Muscle of back (tissue), 11 donors: Measurements from ENCODE around the gene ATP6V0E1. TPM values are rescaled to one million over a fixed set of nuclear protein-coding genes. Genes with fewer than 3 reads are reported as not detected.
"Not testable (repeated sequence)": the region's sequence is repeated elsewhere in the genome, so short reads cannot be mapped to it uniquely, and the experiment has no call there.

Source experiments
- DNase-seq, 3 donors: peaks; one replicate each; pipeline versions ENCODE4 v3.0.0 to v3.0.0-alpha.2; 2013
- polyA plus RNA-seq, 10 donors: library from polyadenylated mRNA; unstranded; fragments of 120-200 nt; gene quantifications; one replicate each; pipeline ENCODE4 v1.2.1, GENCODE V29; 2013; ENCODE audit not compliant: insufficient read length in 10 of 10

Gene ATP6V0E1
- polyA plus RNA-seq, 10 donors, result 88.1 to 115 (median 101) TPM

- DNase-seq, result no peak
Observed at GRCh38 chr5:172999372-172999973, 15.9 kb downstream of the ATP6V0E1 start.

GRCh38 chr5:172999974-173000373, 16.4 kb downstream of the ATP6V0E1 start:
- DNase-seq, result no peak

- no peak for DNase-seq
Observed at GRCh38 chr5:173001229-173001841, 17.8 kb downstream of the ATP6V0E1 start.

DNA sequence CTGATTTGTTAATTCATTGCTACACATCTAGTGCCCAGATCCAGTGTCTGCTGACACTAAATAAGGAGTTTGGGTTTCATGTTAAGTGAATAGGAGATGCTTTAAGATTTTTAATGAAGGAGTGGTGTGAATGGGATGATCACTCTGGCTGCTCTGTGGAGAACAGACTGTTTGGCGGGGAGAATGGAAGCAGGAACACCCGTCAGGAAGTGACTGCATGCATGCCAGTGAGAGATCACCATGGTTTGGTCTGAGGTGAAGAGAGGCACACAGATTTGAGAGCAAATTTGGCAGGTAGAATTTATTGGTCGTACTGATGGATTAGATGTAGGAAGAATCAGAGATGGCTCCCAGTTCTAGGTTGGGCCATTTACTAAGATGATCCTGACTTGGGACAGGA, 19.8 kb downstream of the ATP6V0E1 start:
- no peak for DNase-seq

DNA sequence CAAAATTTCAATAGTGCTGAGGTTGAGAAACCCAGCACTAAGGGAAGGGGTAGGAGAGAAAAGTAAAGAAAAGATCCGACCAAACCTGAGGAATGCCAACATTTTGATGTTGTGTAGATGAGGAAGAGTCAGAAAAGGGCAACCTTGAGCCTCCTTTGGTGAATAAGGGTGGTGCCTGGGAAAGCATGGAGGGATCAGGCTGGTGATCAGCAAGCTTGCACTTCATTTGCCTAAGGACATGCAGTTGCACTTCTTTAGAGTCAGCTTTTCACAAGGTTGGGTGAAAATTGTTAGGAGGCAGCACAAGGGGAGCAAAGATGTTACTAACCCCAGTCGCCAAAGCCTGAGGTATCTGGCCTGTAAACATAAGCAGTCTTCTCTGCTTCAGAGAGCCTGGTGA, 20.4 kb downstream of the ATP6V0E1 start:
- DNase-seq, result no peak

DNA sequence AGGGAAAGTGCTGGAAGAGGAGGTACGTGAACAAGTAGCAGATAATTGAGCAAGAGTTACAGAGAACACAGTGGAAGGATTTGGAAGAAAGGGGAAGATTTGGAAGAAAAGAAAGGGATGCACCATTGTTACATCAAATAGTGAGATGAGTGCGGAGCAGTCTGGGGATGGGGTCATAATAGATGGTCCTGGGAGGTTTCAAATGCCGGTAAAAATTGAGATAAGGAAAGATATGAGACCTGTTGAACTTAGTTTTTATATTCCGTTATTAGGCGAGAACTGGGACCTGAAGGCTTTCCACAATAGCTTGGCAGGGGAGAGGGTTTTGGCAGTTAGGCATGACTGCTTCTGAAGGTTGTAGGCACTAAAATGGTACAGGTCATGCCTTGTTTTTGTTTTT, 20.9 kb downstream of the ATP6V0E1 start:
- DNase-seq, result no peak

GRCh38 chr5:173010021-173010420, 26.4 kb downstream of the ATP6V0E1 start:
- DNase-seq, result no peak

GRCh38 chr5:173010547-173011464, 27.2 kb downstream of the ATP6V0E1 start:
- peak in 1 of 3 donors; percentile 29 for DNase-seq

DNA sequence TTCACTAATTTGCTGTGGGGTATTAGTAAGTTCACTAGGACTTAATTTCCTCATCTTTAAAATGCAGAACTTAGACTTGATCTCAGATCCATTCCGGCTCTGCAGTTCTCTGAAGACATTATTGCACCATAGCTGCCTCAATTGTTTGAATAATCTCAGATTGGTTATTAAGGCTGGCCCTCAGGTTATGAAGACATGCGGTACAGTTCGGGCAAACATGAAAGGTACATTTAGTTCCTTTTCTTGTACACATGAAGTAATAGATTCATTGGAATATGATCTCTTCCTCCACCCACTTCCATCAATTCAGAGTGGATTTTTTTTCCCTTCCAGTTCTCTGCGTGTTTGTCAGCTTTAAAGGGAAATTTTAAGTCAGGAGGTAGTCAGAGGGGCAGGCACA, 28.0 kb downstream of the ATP6V0E1 start:
- no peak for DNase-seq

DNA sequence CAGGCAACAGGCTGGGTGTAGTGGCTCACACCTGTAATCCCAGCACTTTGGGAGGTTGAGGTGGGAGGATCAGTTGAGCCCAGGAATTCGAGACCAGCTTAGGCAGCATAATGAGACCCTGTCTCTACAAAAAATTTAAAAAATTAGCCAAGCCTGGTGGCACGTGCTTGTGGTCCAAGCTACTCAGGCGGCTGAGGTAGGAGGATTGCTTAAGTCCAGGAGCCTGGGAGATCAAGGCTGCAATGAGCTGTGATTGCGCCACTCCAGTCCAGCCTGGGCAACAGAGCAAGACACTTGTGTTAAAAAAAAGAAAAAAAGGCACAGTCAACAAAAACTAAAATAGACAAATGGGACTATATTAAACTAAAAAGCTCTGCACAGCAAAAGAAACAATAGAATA, 29.3 kb downstream of the ATP6V0E1 start:
- DNase-seq, result no peak

- no peak for DNase-seq
Observed at GRCh38 chr5:173014671-173015070, 31.1 kb downstream of the ATP6V0E1 start.

DNA sequence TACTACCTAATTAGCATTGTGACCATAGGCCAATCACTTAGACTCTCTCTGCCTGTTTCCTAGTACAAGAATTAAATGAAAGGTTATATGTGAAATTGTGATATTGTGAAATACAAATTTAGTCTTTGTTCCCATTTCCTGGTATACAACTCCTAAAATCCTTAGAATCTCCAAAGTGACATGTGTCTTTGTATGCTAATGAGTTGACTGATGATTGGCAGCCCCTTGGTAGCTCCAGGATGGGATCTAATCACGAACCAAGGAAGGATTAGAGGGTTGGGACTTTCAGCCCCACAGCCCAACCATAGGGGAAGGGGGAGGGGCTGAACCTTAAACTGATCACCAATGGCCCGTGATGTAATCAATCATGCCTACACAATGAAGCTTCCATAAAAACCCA, 31.6 kb downstream of the ATP6V0E1 start:
- no peak for DNase-seq

DNA sequence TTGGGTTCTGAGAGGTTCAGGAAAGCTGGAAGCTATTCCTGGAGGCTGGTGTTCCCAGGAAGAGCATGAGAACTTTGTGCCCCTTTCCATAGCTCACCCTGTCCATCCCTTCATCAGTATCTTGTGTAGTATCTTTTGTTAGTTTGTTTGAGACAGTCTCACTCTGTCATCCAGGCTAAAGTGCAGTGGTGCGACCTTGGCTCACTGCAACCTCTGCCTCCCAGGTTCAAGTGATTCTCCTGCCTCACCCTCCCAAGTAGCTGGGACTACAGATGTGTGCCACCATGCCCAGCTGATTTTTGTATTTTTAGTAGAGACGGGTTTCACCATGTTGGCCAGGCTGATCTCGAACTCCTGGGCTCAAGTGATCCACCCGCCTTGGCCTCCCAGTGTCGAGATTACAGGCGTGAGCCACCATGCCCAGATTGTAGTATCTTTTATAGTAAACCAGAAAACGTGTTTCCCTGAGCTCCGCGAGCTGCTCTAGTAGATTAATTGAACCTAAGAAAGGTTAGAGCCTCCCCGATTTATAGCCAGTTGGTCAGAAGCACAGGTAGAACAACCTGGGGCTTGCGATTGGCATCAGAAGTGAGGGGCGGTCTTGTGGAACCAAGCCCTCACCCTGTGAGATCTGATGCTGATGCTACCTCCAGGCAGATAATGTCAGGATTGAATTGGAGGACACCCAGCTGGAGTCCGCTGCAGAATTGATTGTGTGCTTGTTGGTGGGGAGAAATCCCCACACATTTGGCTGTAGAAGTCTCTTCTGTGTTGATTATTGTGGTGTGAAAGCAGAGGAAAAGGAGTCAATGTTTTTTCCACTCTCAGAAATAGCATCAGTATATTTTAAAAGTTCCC, 32.3 kb downstream of the ATP6V0E1 start:
- no peak for DNase-seq

DNA sequence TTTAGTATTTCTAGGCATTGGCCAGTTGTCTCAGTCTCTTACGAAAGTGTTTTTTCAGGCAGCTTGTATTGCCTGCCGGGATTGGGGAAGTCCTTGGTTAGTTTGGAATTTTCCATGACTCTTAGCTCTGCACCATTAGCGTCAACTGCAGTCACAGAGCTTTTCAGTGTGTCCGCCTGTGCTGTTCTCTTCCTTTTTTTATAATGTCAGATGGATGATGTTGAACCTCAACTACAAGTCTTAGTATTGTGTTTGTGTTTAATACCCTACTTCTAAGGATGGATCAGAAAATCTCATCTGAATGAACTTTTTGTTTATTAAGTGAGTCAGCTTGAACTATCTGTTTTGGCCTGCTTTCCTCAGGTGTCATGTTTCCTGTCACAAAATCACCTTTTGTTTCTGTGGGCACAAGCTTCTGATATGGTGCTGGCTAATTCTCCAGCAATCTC, 33.1 kb downstream of the ATP6V0E1 start:
- DNase-seq, result peak; percentile 22 to 46 (median 42)

DNA sequence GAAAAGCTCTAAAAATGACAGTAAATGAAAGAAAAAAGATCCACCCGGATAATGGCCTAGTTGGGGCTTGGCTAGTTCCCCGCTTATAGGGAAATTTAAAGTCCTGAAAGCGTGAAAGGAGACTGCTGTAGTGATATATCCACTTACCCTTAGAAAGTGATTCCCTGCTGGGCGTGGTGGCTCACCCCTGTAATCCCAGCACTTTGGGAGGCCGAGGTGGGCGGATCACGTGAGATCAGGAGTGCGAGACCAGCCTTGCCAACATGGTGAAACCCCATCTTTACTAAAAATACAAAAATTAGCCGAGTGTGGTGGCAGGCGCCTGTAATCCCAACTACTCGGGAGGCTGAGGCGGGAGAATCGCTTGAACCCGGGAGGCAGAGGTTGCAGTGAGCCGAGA, 33.5 kb downstream of the ATP6V0E1 start:
- DNase-seq, result not testable (repeated sequence)

DNA sequence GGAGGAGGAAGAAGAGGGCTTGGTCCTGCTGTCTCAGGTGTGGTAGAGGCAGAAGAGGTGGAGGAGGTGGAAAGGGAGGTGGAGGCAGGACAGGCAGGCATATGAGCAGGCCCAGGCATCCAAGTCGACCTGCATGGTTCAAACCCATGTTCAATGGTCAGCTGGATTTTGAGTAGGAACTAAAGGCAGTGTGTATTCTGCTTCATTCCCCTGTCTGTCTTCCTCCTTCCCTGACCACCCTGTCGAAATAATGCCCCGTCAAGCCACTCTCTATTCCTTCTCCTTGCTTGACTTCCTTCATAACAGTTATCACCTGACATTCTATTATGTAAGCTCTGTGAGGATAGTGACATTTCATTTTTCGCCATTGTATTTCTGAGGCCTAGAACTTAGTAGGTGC, 34.8 kb downstream of the ATP6V0E1 start:
- DNase-seq, result no peak

GRCh38 chr5:173020154-173020581, 36.6 kb downstream of the ATP6V0E1 start:
- DNase-seq, result no peak

- DNase-seq, result no peak
Observed at GRCh38 chr5:173020643-173021042, 37.1 kb downstream of the ATP6V0E1 start.

GRCh38 chr5:173025651-173026050, 42.1 kb downstream of the ATP6V0E1 start:
- no peak for DNase-seq

DNA sequence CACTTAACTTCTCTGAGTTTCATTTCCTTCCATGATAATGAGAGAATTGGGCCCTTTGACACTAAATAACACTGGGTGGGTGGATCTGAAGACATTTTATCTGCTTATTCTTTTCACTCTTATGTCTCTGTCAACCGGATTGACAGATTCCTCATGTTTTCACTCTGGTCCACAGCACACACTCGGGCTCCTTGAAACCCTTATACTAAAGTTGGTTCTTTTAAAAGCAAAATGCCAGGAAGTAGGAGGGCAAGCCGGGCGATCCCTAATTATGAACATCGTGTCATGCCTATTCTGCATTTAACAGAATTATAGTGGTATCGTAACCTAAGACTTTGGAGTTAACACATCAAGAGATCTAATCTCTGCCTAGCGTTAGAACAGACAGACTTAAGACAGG, 44.3 kb downstream of the ATP6V0E1 start:
- DNase-seq, result no peak

DNA sequence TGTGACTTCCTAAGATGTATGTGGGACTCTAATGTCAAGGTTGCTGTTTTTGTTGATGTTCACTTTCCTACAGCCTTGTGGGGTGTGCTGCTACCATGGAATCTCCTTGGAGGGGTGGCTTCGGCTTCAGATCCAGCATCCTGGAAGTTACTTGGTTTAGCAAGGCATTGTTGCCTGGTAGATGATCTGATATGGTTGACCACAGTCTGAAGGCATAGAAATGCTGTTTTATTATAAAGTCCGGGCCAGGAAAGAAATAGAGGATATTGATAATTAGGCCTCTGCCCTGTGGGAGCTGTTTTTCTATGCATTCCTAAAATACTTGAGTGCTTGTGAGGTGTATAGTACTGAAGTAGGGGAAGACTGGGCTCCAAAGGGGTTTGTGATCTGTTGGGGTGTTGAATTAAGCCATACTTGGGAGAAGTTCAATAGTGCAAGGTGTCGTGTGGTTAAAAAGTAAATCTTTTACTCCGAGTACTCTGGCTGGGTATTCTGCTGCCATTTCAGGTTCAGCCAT, 45.3 kb downstream of the ATP6V0E1 start:
- no peak for DNase-seq
